Activated CD4-positive, alpha-beta T cell treated with anti-CD3 and anti-CD28 coated beads for 36 hours (primary cell): Measurements from ENCODE around the gene LRBA. TPM values are rescaled to one million over a fixed set of nuclear protein-coding genes. Genes with fewer than 3 reads are reported as not detected.
A peak's percentile ranks its signal among the peaks of the same experiment; 100 is the strongest.
"Not testable (repeated sequence)": the region's sequence is repeated elsewhere in the genome, so short reads cannot be mapped to it uniquely, and the experiment has no call there.

ENCODE experiments used
- ATAC-seq: fragments of 200-7000 bp; cut with Tn5 transposase; one replicate; pipeline ENCODE4 v1.10.0; 2021; ENCODE audit warnings: mild to moderate bottlenecking, moderate library complexity
- CTCF ChIA-PET: fragments of 350-600 bp; sonication (Branson Sonifier 250); formaldehyde crosslinking; loops from one replicate; lab custom pipeline; 2021; ENCODE audit warnings: antibody characterized with exemption; lab: Charles Lee
- POLR2A ChIA-PET: fragments of 350-600 bp; sonication (Branson Sonifier 250); formaldehyde crosslinking; loops from one replicate; lab custom pipeline; 2021; ENCODE audit warnings: antibody characterized with exemption, inconsistent platforms; lab: Charles Lee
- DNase-seq: peaks from one replicate; pipeline ENCODE4 v3.0.0-alpha.2; 2020
- H3K27ac Mint-ChIP-seq: one replicate; pipeline ENCODE4 v1.8.0; 2021; ENCODE audit warnings: mixed read lengths
- H3K27me3 Mint-ChIP-seq: one replicate; pipeline ENCODE4 v1.8.0; 2021; ENCODE audit warnings: mixed read lengths
- H3K36me3 Mint-ChIP-seq: one replicate; pipeline ENCODE4 v1.8.0; 2021; ENCODE audit warnings: low read depth, mixed read lengths
- H3K4me1 Mint-ChIP-seq: one replicate; pipeline ENCODE4 v1.8.0; 2021; ENCODE audit warnings: mixed read lengths
- H3K4me3 Mint-ChIP-seq: one replicate; pipeline ENCODE4 v1.8.0; 2021; ENCODE audit warnings: mild to moderate bottlenecking, moderate library complexity, mixed read lengths
- H3K9me3 Mint-ChIP-seq: one replicate; pipeline ENCODE4 v1.8.0; 2021; ENCODE audit warnings: low read depth, mixed read lengths
- intact Hi-C, 2 experiments: fragments of 100-400 bp; cut with DNase I in 1 of 2; cut with micrococcal nuclease in 1 of 2; formaldehyde crosslinking; loops; one replicate each; pipeline versions ENCODE4 v1.14.2 to v1.15.1; 2022 to 2024; cut with DNase I, micrococcal nuclease
- total RNA-seq, 2 experiments: library from RNA; stranded (reverse); gene quantifications; one replicate each; pipeline ENCODE4 v1.2.3, GENCODE V29; 2021

LRBA gene
- total RNA-seq, 2 experiments from 2014 or later, result 56.6 to 59.2 TPM

- POLR2A ChIA-PET, H3K9me3 Mint-ChIP-seq, H3K27ac Mint-ChIP-seq, H3K27me3 Mint-ChIP-seq, H3K4me3 Mint-ChIP-seq, CTCF ChIA-PET, ATAC-seq, intact Hi-C loops, DNase-seq: not testable (repeated sequence)
- H3K36me3 Mint-ChIP-seq, result peaks cover 32% of the 10 kb centered on the region
- peaks cover 43% of the 10 kb centered on the region for H3K4me1 Mint-ChIP-seq
Observed at GRCh38 chr4:150993577-150993976, 21.5 kb downstream of the LRBA start.

GRCh38 chr4:150990993-150991392 is 24.1 kb downstream of the LRBA start:
- no peak for DNase-seq
- Mint-ChIP-seq H3K4me1 (peaks cover 46% of the 10 kb centered on the region), H3K27me3 (no peaks in the 10 kb centered on the region), H3K36me3 (peaks cover 30% of the 10 kb centered on the region), H3K9me3 (peaks cover 2% of the 10 kb centered on the region), H3K4me3 (no peak overlapping the region), H3K27ac (no peak overlapping the region)
- ChIA-PET CTCF (interaction anchor here (1.0 to 1.2 kb wide), 2 partner anchors 20 to 61 kb away, joined by 3 read pairs; no protein-coding TSS in a partner anchor), POLR2A (no interaction called here)
- no peak for ATAC-seq
- intact Hi-C loops, result no loop called here

DNA sequence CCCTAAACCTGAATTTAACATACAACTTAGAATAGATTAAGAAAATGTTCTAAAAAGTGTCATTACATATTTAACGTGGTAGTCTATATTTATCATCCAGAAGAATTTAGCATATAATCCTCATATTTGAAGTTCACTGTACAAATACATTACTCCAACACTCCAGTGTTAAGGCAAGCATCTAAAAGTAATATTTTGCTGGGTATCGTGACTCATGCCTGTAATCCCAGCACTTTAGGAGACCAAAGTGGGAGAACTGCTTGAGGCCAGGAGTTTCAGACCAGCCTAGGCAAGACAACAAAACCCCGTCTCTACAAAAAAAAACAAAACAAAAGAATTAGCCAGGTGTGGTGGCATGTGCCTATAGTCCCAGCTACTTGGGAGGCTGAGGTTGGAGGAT is 24.8 kb downstream of the LRBA start:
- Mint-ChIP-seq H3K4me1 (peaks cover 43% of the 10 kb centered on the region), H3K27ac (no peak overlapping the region), H3K4me3 (no peak overlapping the region), H3K36me3 (peaks cover 26% of the 10 kb centered on the region), H3K27me3 (no peaks in the 10 kb centered on the region), H3K9me3 (peaks cover 2% of the 10 kb centered on the region)
- ChIA-PET CTCF (interaction anchor here (0.6 kb wide), 1 partner anchor 131 kb away, joined by 3 read pairs; no protein-coding TSS in a partner anchor), POLR2A (no interaction called here)
- intact Hi-C loops, result no loop called here
- DNase-seq, result no peak
- ATAC-seq, result no peak

DNA sequence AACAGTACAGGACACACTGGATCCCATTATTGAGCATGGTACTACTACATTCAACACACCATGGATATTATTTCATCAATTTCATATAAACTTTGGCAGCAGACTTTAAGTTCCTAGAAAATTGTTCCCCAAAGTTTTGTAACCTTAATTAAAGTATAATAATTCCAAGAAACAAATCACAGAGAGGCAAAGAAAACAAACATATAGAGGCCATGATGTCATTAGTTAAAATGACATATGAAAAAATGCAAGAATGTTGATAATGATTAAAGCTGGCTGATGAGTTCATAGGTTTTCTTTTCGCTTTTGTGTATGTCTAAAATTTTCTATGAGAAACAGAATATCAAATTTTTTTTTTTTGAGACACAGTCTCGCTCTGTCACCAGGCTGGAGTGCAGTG is 26.8 kb downstream of the LRBA start:
- no peak for DNase-seq
- Mint-ChIP-seq H3K27ac (no peak overlapping the region), H3K27me3 (no peaks in the 10 kb centered on the region), H3K36me3 (peaks cover 22% of the 10 kb centered on the region), H3K4me1 (peaks cover 36% of the 10 kb centered on the region), H3K9me3 (no peaks in the 10 kb centered on the region), H3K4me3 (no peak overlapping the region)
- ATAC-seq, result no peak
- intact Hi-C loops, result no loop called here
- ChIA-PET CTCF (no interaction called here), POLR2A (no interaction called here)

- peaks cover 39% of the 10 kb centered on the region for H3K4me1 Mint-ChIP-seq
- ATAC-seq (no peak), DNase-seq (no peak)
- ChIA-PET POLR2A (interaction anchor here (0.6 kb wide), 1 partner anchor 91 kb away, joined by 6 read pairs; no protein-coding TSS in a partner anchor), CTCF (interaction anchor here (0.9 kb wide), 1 partner anchor 93 kb away, joined by 3 read pairs; no protein-coding TSS in a partner anchor)
- intact Hi-C loops, result no loop called here
- H3K27ac Mint-ChIP-seq, result no peak overlapping the region
- no peaks in the 10 kb centered on the region for H3K9me3 Mint-ChIP-seq
- peaks cover 17% of the 10 kb centered on the region for H3K36me3 Mint-ChIP-seq
- H3K4me3 Mint-ChIP-seq, result no peak overlapping the region
- H3K27me3 Mint-ChIP-seq, result no peaks in the 10 kb centered on the region
Observed at GRCh38 chr4:150987204-150987603, 27.9 kb downstream of the LRBA start.

DNA sequence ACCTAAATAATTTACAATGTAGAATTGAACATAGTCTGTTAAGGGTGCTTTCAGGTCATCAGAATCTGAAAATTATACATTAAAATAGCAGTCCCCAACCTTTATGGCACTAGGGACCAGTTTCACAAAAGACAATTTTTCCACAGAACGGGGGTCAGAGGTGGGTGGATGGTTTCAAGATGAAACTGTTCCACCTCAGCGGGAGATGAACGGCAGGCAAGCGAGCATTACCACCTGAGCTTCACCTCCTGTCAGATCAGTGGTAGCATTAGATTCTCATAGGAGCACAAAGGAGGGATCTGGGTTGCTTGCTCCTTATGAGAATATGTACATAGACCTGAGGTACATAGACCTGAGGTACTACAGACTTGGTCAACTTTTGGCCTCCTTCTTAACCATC is 29.0 kb downstream of the LRBA start:
- H3K27me3 Mint-ChIP-seq, result no peaks in the 10 kb centered on the region
- peak; percentile 65 for DNase-seq
- ChIA-PET POLR2A (no interaction called here), CTCF (no interaction called here)
- H3K27ac Mint-ChIP-seq, result peak overlapping the region; percentile 17
- intact Hi-C loops, result no loop called here
- H3K9me3 Mint-ChIP-seq, result no peaks in the 10 kb centered on the region
- peak; percentile 78 for ATAC-seq
- H3K4me3 Mint-ChIP-seq, result no peak overlapping the region
- peaks cover 13% of the 10 kb centered on the region for H3K36me3 Mint-ChIP-seq
- H3K4me1 Mint-ChIP-seq, result peaks cover 32% of the 10 kb centered on the region

GRCh38 chr4:150983851-150984250 is 31.2 kb downstream of the LRBA start:
- H3K9me3 Mint-ChIP-seq, result peaks cover 2% of the 10 kb centered on the region
- POLR2A ChIA-PET, result no interaction called here
- no peak for ATAC-seq
- no peak overlapping the region for H3K27ac Mint-ChIP-seq
- no peak overlapping the region for H3K4me3 Mint-ChIP-seq
- intact Hi-C loops, result no loop called here
- H3K36me3 Mint-ChIP-seq, result peaks cover 23% of the 10 kb centered on the region
- no peaks in the 10 kb centered on the region for H3K27me3 Mint-ChIP-seq
- DNase-seq, result no peak
- peaks cover 46% of the 10 kb centered on the region for H3K4me1 Mint-ChIP-seq
- CTCF ChIA-PET, result no interaction called here

GRCh38 chr4:150982557-150983233 is 32.4 kb downstream of the LRBA start:
- ATAC-seq, result no peak
- no peak overlapping the region for H3K4me3 Mint-ChIP-seq
- H3K4me1 Mint-ChIP-seq, result peaks cover 57% of the 10 kb centered on the region
- DNase-seq, result no peak
- H3K9me3 Mint-ChIP-seq, result peaks cover 5% of the 10 kb centered on the region
- intact Hi-C loops, result no loop called here
- no peak overlapping the region for H3K27ac Mint-ChIP-seq
- POLR2A ChIA-PET, result no interaction called here
- H3K36me3 Mint-ChIP-seq, result peaks cover 29% of the 10 kb centered on the region
- CTCF ChIA-PET, result no interaction called here
- no peaks in the 10 kb centered on the region for H3K27me3 Mint-ChIP-seq

GRCh38 chr4:150978738-150979575 is 36.1 kb downstream of the LRBA start:
- H3K27me3 Mint-ChIP-seq, result no peaks in the 10 kb centered on the region
- H3K9me3 Mint-ChIP-seq, result peaks cover 5% of the 10 kb centered on the region
- no peak overlapping the region for H3K27ac Mint-ChIP-seq
- no peak for DNase-seq
- peaks cover 60% of the 10 kb centered on the region for H3K4me1 Mint-ChIP-seq
- no peak for ATAC-seq
- no peak overlapping the region for H3K4me3 Mint-ChIP-seq
- intact Hi-C loops, result no loop called here
- ChIA-PET POLR2A (no interaction called here), CTCF (interaction anchor here (0.6 to 0.7 kb wide), 3 partner anchors 31 to 664 kb away, joined by 3 to 5 read pairs (median 3); no protein-coding TSS in a partner anchor)
- peaks cover 28% of the 10 kb centered on the region for H3K36me3 Mint-ChIP-seq

DNA sequence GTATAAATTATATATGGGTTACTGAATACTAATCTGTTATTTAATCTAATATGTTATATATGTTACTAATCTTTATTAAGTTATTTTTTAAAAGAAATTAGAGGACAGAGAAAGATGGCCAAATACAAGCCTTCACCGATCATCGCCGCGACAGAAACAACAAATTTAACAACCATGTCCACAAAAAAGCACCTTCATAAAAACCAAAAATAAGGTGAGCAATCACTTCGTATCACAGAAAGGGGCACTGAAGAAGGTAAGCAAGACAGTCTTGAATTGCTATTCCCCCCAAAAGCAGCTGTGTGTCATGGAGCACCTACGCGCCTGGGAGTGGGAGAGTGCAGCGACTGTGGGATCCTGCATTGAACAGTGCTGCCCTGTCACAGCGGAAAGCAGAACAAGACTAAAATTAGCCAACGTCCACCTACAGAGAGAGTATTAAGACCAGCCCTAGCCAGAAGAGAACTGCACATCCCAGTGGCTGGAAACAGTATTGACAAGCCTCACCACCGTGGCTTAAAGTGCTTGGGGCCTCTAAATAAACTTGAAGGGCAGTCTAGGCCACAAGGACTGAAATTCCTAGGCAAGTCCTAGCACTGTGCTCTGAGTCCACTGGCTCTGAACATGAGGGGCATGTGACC is 38.5 kb downstream of the LRBA start:
- H3K9me3 Mint-ChIP-seq, result peaks cover 5% of the 10 kb centered on the region
- H3K4me1 Mint-ChIP-seq, result peaks cover 70% of the 10 kb centered on the region
- intact Hi-C loops, result no loop called here
- no peak for DNase-seq
- no peak overlapping the region for H3K27ac Mint-ChIP-seq
- H3K4me3 Mint-ChIP-seq, result no peak overlapping the region
- no peaks in the 10 kb centered on the region for H3K27me3 Mint-ChIP-seq
- ChIA-PET CTCF (interaction anchor here (0.7 kb wide), 1 partner anchor 603 kb away, joined by 3 read pairs; no protein-coding TSS in a partner anchor), POLR2A (no interaction called here)
- peaks cover 25% of the 10 kb centered on the region for H3K36me3 Mint-ChIP-seq
- ATAC-seq, result peak; percentile 30

- CTCF ChIA-PET, result no interaction called here
- H3K9me3 Mint-ChIP-seq, result peaks cover 5% of the 10 kb centered on the region
- peaks cover 70% of the 10 kb centered on the region for H3K4me1 Mint-ChIP-seq
- H3K36me3 Mint-ChIP-seq, result peaks cover 16% of the 10 kb centered on the region
- intact Hi-C loops, result loop anchor here in 1 of 2 experiments (5.0 kb wide), 1 partner anchor 38 kb away; no protein-coding TSS in a partner anchor
- no peak for DNase-seq
- ATAC-seq, result no peak
- no peaks in the 10 kb centered on the region for H3K27me3 Mint-ChIP-seq
- no peak overlapping the region for H3K27ac Mint-ChIP-seq
- H3K4me3 Mint-ChIP-seq, result no peak overlapping the region
- POLR2A ChIA-PET, result no interaction called here
Observed at GRCh38 chr4:150974750-150975149, 40.3 kb downstream of the LRBA start.
